Activated CD4-positive, alpha-beta memory T cell treated with anti-CD3 and anti-CD28 coated beads for 36 hours (primary cell): ENCODE results near the gene DPP10. TPM values are rescaled to one million over a fixed set of nuclear protein-coding genes. Genes with fewer than 3 reads are reported as not detected.

Experiments
- CTCF ChIA-PET: fragments of 350-600 bp; sonication (Branson Sonifier 250); formaldehyde crosslinking; loops from one replicate; lab custom pipeline; 2021; ENCODE audit warnings: antibody characterized with exemption, inconsistent platforms; lab: Charles Lee
- POLR2A ChIA-PET: fragments of 350-600 bp; sonication (Branson Sonifier 250); formaldehyde crosslinking; loops from one replicate; lab custom pipeline; 2021; ENCODE audit warnings: antibody characterized with exemption; lab: Charles Lee
- DNase-seq: peaks from one replicate; pipeline ENCODE4 v3.0.0-alpha.2; 2020
- H3K27ac Mint-ChIP-seq: one replicate; pipeline ENCODE4 v1.8.0; 2021; ENCODE audit warnings: mixed read lengths
- H3K27me3 Mint-ChIP-seq: one replicate; pipeline ENCODE4 v1.8.0; 2021; ENCODE audit warnings: mixed read lengths
- H3K36me3 Mint-ChIP-seq: one replicate; pipeline ENCODE4 v1.8.0; 2021; ENCODE audit warnings: mixed read lengths
- H3K4me1 Mint-ChIP-seq: one replicate; pipeline ENCODE4 v1.8.0; 2021; ENCODE audit warnings: low read depth, mixed read lengths
- H3K4me3 Mint-ChIP-seq: one replicate; pipeline ENCODE4 v1.8.0; 2021; ENCODE audit warnings: mild to moderate bottlenecking, mixed read lengths
- H3K9me3 Mint-ChIP-seq: one replicate; pipeline ENCODE4 v1.8.0; 2021; ENCODE audit warnings: mixed read lengths
- intact Hi-C: fragments of 100-400 bp; cut with micrococcal nuclease; formaldehyde crosslinking; loops from one replicate; pipeline ENCODE4 v1.15.1; 2023
- total RNA-seq, 2 experiments: library from RNA; stranded (reverse); gene quantifications; one replicate each; pipeline ENCODE4 v1.2.3, GENCODE V29; 2021

The DPP10 gene
- total RNA-seq, 2 experiments from 2014 or later, result not detected

DNA sequence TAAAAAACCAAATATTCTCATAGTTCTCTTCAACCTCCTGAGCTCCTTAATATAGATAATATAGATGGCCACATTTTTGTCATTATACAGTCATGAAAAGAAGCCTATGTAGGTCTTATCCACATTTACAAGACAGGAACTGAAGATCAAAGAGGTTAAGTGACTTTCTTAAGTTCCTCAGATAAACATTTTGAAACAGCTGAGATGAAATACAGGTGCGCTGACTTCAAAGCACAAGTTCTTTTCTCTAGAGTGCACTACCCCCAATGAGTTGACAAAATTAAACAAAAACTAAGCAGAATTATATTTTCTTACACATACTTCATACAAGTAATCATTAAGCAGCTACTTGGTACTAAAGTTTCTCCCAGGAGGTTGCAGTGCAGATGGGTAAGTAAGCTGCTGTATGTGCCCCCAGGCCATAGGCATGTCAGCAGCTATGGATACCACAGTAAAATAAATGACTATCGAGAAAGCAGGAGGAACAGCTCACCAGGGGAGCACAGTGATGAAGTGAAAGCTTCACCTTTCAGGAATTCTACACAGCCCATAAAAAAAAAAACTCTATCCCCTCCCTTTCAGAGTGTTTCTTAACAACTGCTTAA is 199.8 kb downstream of the DPP10 start:
- intact Hi-C loops, result no loop called here
- Mint-ChIP-seq H3K36me3 (no peaks in the 10 kb centered on the region), H3K4me3 (no peak overlapping the region), H3K27ac (no peak overlapping the region), H3K4me1 (no peaks in the 10 kb centered on the region), H3K27me3 (no peaks in the 10 kb centered on the region), H3K9me3 (no peaks in the 10 kb centered on the region)
- ChIA-PET CTCF (no interaction called here), POLR2A (no interaction called here)
- no peak for DNase-seq

- H3K9me3 Mint-ChIP-seq, result no peaks in the 10 kb centered on the region
- H3K4me1 Mint-ChIP-seq, result no peaks in the 10 kb centered on the region
- no peaks in the 10 kb centered on the region for H3K36me3 Mint-ChIP-seq
- ChIA-PET POLR2A (no interaction called here), CTCF (no interaction called here)
- no peaks in the 10 kb centered on the region for H3K27me3 Mint-ChIP-seq
- intact Hi-C loops, result no loop called here
- DNase-seq, result no peak
- no peak overlapping the region for H3K27ac Mint-ChIP-seq
- no peak overlapping the region for H3K4me3 Mint-ChIP-seq
These were observed 200.6 kb downstream of the DPP10 start for GRCh38 chr2:114642988-114643553.

- Mint-ChIP-seq H3K4me1 (no peaks in the 10 kb centered on the region), H3K27me3 (peaks cover 4% of the 10 kb centered on the region), H3K4me3 (no peak overlapping the region), H3K36me3 (no peaks in the 10 kb centered on the region), H3K27ac (no peak overlapping the region), H3K9me3 (no peaks in the 10 kb centered on the region)
- DNase-seq, result no peak
- intact Hi-C loops, result no loop called here
- ChIA-PET CTCF (no interaction called here), POLR2A (no interaction called here)
These were observed 209.5 kb downstream of the DPP10 start for GRCh38 chr2:114651933-114652332.

DNA sequence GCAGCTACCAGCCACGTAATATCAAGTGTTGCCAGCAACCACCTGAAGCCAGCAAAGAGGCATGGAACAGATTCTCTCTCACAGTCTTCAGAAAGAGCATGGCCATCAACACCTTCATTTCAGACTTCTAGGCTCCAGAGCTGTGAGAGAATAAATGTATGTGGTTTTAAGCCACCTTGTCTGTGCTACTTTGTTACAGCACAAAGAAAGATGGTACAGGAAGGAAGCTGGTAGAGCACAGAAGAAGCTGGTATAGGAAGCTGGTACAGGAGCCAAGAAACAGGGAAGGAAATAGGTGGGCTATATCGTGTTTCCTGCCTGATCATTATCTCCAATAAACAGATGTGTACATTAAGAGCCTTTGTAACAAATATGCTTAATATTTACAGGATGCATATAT is 217.4 kb downstream of the DPP10 start:
- Mint-ChIP-seq H3K36me3 (no peaks in the 10 kb centered on the region), H3K9me3 (no peaks in the 10 kb centered on the region), H3K27me3 (peaks cover 26% of the 10 kb centered on the region), H3K4me1 (peaks cover 9% of the 10 kb centered on the region), H3K27ac (no peak overlapping the region), H3K4me3 (no peak overlapping the region)
- CTCF ChIA-PET, result no interaction called here
- intact Hi-C loops, result no loop called here
- POLR2A ChIA-PET, result no interaction called here
- no peak for DNase-seq

DNA sequence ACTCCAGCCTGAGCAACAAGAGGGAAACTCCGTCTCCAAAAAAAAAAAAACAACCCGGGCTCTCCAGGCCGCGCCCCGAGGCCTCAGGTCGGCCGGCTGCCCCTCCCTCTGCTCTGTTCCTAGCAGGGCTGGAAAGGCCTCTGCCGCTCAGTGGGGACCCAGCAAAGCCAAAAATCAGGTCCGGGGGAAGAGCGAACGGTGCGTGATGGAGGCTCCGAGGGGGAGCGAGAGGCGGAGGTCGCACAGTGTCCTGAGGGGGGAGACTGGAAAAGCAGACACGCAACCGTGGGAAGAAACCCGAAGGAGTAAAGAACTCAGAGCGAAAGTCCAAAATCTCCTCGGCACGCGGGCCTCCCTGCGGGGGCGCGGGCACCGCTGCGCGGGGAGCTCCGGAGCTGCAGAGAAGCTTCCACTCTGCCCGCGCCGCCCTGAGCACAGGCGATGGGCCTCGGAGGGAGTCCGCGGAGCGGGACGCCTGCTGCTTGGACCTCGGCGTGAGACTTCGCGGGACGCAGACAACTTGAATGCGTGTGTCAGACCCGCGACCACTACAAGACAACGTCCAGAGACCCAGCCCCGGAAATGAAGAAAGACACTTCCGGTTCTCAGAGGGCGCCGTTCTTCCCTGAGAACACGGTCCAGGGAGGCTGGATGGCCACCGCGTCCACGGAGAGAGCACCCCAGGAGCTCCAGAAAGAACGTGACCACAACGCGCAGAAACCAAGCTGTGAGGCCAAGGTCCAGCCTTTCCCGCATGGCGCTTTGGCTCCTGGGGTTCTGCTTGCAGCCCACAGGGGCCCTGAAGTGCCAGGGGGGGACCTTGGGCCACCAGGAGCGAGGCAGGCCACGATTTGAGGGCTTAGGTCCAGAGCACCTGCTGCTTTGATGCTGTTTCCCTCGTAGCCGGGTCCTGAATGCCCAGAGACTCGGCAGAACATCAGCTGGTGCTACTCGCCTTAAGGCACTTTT is 219.8 kb downstream of the DPP10 start:
- intact Hi-C loops, result no loop called here
- no peak overlapping the region for H3K27ac Mint-ChIP-seq
- peaks cover 24% of the 10 kb centered on the region for H3K27me3 Mint-ChIP-seq
- DNase-seq, result peak; percentile 8
- POLR2A ChIA-PET, result no interaction called here
- H3K4me3 Mint-ChIP-seq, result peak overlapping the region; percentile 61
- H3K36me3 Mint-ChIP-seq, result no peaks in the 10 kb centered on the region
- no peaks in the 10 kb centered on the region for H3K9me3 Mint-ChIP-seq
- CTCF ChIA-PET, result no interaction called here
- peaks cover 9% of the 10 kb centered on the region for H3K4me1 Mint-ChIP-seq

- Mint-ChIP-seq H3K4me1 (no peaks in the 10 kb centered on the region), H3K27ac (no peak overlapping the region), H3K27me3 (peaks cover 1% of the 10 kb centered on the region), H3K4me3 (no peak overlapping the region), H3K36me3 (no peaks in the 10 kb centered on the region), H3K9me3 (peaks cover 3% of the 10 kb centered on the region)
- intact Hi-C loops, result no loop called here
- POLR2A ChIA-PET, result no interaction called here
- no peak for DNase-seq
- CTCF ChIA-PET, result no interaction called here
These were observed 226.0 kb downstream of the DPP10 start for GRCh38 chr2:114668415-114668814.

DNA sequence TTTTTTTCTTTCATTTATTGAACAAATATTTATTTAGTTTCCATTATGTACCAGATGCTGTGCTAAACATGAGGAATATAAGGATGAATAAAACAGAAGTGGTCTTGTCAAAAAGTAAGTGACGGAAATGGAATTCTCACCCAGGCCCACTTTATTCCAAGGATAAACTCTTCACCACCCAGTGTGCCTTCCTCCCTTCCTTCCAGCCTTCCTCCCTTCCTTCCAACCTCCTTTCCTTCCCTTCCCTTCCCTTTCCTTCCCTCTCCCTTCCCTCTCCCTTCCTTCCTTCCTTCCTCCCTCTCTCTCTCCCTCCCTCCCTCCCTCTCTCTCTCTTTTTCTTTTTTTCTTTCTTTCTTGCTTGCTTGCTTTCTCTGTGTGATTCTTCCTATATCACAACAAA is 240.8 kb downstream of the DPP10 start:
- Mint-ChIP-seq H3K36me3 (no peaks in the 10 kb centered on the region), H3K4me1 (no peaks in the 10 kb centered on the region), H3K4me3 (no peak overlapping the region), H3K27ac (no peak overlapping the region), H3K9me3 (no peaks in the 10 kb centered on the region), H3K27me3 (no peaks in the 10 kb centered on the region)
- ChIA-PET POLR2A (no interaction called here), CTCF (no interaction called here)
- intact Hi-C loops, result no loop called here
- DNase-seq, result no peak

DNA sequence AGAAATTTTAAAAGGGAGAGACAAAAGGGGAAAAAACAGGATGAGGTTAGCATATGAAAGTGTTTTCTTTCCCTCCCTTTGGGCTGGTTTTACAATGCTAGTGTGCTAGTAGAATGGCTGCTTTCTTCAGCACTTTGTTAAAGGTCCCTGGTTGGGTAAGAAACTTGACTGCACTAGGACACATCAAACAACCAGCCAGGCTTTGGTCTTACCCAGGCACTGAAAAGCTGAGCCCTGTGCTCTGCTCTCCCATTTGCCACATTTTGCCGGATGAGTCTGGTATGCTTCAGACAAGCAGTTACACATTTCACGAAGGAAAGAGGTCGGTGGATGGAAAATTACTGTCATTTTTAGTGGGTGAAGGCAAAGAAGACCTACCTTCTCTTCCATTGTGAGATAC is 242.0 kb downstream of the DPP10 start:
- H3K4me1 Mint-ChIP-seq, result no peaks in the 10 kb centered on the region
- CTCF ChIA-PET, result no interaction called here
- intact Hi-C loops, result no loop called here
- no peak for DNase-seq
- H3K9me3 Mint-ChIP-seq, result no peaks in the 10 kb centered on the region
- no peak overlapping the region for H3K27ac Mint-ChIP-seq
- H3K36me3 Mint-ChIP-seq, result no peaks in the 10 kb centered on the region
- H3K4me3 Mint-ChIP-seq, result no peak overlapping the region
- no peaks in the 10 kb centered on the region for H3K27me3 Mint-ChIP-seq
- POLR2A ChIA-PET, result no interaction called here

DNA sequence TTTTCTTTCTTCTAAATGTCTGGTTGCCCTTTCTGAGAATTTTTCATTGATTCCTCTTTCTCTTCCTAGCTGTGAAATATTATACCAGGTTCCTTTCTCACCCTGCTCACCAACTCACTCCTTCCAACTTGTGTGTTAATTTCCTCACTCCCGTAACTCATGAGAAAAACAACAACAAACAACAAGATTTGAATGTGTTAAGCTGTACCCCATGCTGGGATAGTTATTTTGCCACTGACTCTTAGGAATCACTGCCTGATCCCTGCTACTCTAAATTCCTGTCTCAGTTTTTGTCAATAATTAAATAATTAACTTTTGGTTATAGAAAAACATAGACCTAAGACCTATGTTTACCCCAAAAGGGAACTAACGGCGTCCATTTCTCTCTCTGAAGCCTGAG is 242.7 kb downstream of the DPP10 start:
- Mint-ChIP-seq H3K27ac (no peak overlapping the region), H3K9me3 (no peaks in the 10 kb centered on the region), H3K27me3 (no peaks in the 10 kb centered on the region), H3K4me3 (no peak overlapping the region), H3K36me3 (no peaks in the 10 kb centered on the region), H3K4me1 (no peaks in the 10 kb centered on the region)
- ChIA-PET CTCF (no interaction called here), POLR2A (no interaction called here)
- no peak for DNase-seq
- intact Hi-C loops, result no loop called here

GRCh38 chr2:114688241-114688640 is 245.8 kb downstream of the DPP10 start:
- no peak overlapping the region for H3K4me3 Mint-ChIP-seq
- peaks cover 4% of the 10 kb centered on the region for H3K9me3 Mint-ChIP-seq
- CTCF ChIA-PET, result no interaction called here
- H3K36me3 Mint-ChIP-seq, result no peaks in the 10 kb centered on the region
- DNase-seq, result no peak
- no peaks in the 10 kb centered on the region for H3K4me1 Mint-ChIP-seq
- H3K27ac Mint-ChIP-seq, result no peak overlapping the region
- intact Hi-C loops, result no loop called here
- POLR2A ChIA-PET, result no interaction called here
- no peaks in the 10 kb centered on the region for H3K27me3 Mint-ChIP-seq

DNA sequence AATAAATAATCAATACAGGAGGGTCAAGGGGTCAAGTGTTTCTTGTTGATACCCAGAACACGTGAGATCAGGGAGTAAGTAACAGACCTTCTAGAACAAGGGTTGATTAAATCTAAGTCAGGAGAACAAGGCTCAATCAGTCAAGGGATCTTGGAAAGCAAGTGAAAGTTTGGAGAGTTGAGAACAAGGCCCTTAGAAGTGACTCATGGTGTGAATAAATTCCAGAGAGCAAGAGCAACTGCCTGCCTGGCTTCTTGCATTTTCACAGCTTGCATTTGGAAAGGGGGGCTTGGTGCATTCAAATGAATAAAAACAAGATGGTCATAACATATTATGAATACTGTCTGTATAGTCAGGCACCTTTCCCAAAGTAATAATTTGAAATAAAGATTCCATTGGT is 256.1 kb downstream of the DPP10 start:
- POLR2A ChIA-PET, result no interaction called here

GRCh38 chr2:114699423-114699944 is 257.0 kb downstream of the DPP10 start:
- no peaks in the 10 kb centered on the region for H3K36me3 Mint-ChIP-seq
- intact Hi-C loops, result no loop called here
- no peaks in the 10 kb centered on the region for H3K9me3 Mint-ChIP-seq
- H3K4me3 Mint-ChIP-seq, result no peak overlapping the region
- POLR2A ChIA-PET, result no interaction called here
- no peak overlapping the region for H3K27ac Mint-ChIP-seq
- no peaks in the 10 kb centered on the region for H3K4me1 Mint-ChIP-seq
- CTCF ChIA-PET, result no interaction called here
- H3K27me3 Mint-ChIP-seq, result peaks cover 1% of the 10 kb centered on the region
- no peak for DNase-seq

More for the DNA sequence above, 256.1 kb downstream of the DPP10 start:
- Mint-ChIP-seq H3K27me3 (peaks cover 1% of the 10 kb centered on the region), H3K36me3 (no peaks in the 10 kb centered on the region), H3K27ac (no peak overlapping the region), H3K4me1 (no peaks in the 10 kb centered on the region), H3K9me3 (no peaks in the 10 kb centered on the region), H3K4me3 (no peak overlapping the region)
- intact Hi-C loops, result no loop called here
- CTCF ChIA-PET, result no interaction called here
- DNase-seq, result no peak
